NK-92 treated with Interleukin-12 subunit alpha and Interleukin-12 subunit beta, amount 100 ng/mL, for 24 hours (cell line): ENCODE results near the gene FLVCR1.

Experiments
- DNase-seq: peaks from one replicate; lab custom pipeline; 2025; lab: John Stamatoyannopoulos, UW

Gene FLVCR1

DNA sequence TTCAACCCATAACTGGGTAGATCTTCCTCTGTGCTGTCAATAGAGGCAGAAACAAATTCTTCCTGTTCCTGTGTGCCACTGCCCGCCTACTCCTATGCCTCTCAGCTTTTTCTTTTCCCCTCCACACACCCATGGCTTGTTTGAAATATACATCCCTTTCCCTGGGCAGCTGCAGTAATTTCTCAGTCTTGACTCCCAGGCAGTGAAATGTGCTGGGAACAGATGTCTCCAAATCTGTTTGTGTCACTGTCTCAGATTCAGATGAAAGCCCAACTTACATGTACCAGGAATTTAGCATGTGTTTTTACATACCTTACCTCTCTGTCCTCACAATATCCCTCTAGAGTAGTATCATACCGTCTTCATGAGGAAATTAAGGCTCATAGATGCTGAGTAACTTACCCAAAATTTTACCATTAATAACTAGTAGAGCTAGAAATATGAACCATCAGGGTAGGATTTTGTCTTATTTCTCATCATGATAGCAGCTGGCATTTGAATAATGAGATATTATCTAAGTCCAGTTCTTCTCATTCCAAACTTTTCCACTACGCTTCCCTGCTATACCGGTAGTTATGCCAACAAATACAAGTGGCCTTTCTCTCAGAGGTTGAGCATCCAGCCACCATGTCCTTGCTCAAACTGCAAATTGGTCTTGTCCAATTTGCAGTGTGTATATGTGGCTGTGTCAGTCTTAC is 87.5 kb downstream of the FLVCR1 start:
- no peak for DNase-seq

DNA sequence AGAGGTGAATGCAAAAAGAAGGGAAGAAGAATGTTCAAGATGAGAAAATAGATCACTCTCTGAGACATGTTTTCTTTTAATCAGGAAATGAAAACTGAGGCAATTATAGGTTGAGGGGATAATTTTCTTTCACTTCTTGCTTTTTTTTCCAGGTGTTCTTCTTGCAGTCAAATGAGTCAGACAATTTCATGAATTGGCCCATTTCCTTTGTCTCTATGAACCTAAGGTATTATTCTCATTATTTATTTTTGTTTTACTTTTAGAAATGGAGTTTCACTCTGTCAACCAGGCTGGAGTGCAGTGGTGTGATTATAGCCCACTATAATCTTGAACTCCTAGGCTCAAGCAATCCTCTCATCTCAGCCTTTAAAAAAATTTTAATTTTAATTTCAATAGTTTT is 88.8 kb downstream of the FLVCR1 start:
- DNase-seq = no peak
